ENCODE results near the gene CDHR5. TPM values are rescaled to one million over a fixed set of nuclear protein-coding genes. Genes with fewer than 3 reads are reported as not detected.

CDHR5 gene
- total RNA-seq, 1 donor from 2014 or later, result 0.92 TPM

GRCh38 chr11:640021-640706, 15.4 kb upstream of the CDHR5 start:
- H3K36me3 ChIP-seq (ENCODE audit: control insufficient read depth, insufficient read depth, low read length), result no peaks in the 10 kb centered on the region
- TF ChIP-seq CTCF (IDR thresholded peaks at IDR 0.05; ENCODE audit: insufficient read depth, low read length, poor library complexity, severe bottlenecking), result no peak
- no peak for DNase-seq (ENCODE audit: low read depth)
- no peak overlapping the region for H3K4me3 ChIP-seq (ENCODE audit: low read depth, low read length)
- H3K27me3 ChIP-seq (ENCODE audit: control insufficient read depth, insufficient read depth, low read length), result peaks cover 53% of the 10 kb centered on the region

- Histone ChIP-seq H3K36me3 (ENCODE audit: control insufficient read depth, insufficient read depth, low read length) (no peaks in the 10 kb centered on the region), H3K4me3 (ENCODE audit: low read depth, low read length) (no peak overlapping the region), H3K27me3 (ENCODE audit: control insufficient read depth, insufficient read depth, low read length) (peaks cover 53% of the 10 kb centered on the region)
- no peak for TF ChIP-seq CTCF (IDR thresholded peaks at IDR 0.05; ENCODE audit: insufficient read depth, low read length, poor library complexity, severe bottlenecking)
- no peak for DNase-seq (ENCODE audit: low read depth)
Observed at GRCh38 chr11:639332-639955, 14.7 kb upstream of the CDHR5 start.

GRCh38 chr11:638631-639331, 14.0 kb upstream of the CDHR5 start:
- no peak overlapping the region for H3K4me3 ChIP-seq (ENCODE audit: low read depth, low read length)
- no peaks in the 10 kb centered on the region for H3K36me3 ChIP-seq (ENCODE audit: control insufficient read depth, insufficient read depth, low read length)
- no peak for TF ChIP-seq CTCF (IDR thresholded peaks at IDR 0.05; ENCODE audit: insufficient read depth, low read length, poor library complexity, severe bottlenecking)
- DNase-seq (ENCODE audit: low read depth), result no peak
- H3K27me3 ChIP-seq (ENCODE audit: control insufficient read depth, insufficient read depth, low read length), result peaks cover 53% of the 10 kb centered on the region

- peaks cover 53% of the 10 kb centered on the region for H3K27me3 ChIP-seq (ENCODE audit: control insufficient read depth, insufficient read depth, low read length)
- DNase-seq (ENCODE audit: low read depth), result no peak
- peak; percentile 6 for TF ChIP-seq CTCF (IDR thresholded peaks at IDR 0.05; ENCODE audit: insufficient read depth, low read length, poor library complexity, severe bottlenecking)
- H3K4me3 ChIP-seq (ENCODE audit: low read depth, low read length), result no peak overlapping the region
- no peaks in the 10 kb centered on the region for H3K36me3 ChIP-seq (ENCODE audit: control insufficient read depth, insufficient read depth, low read length)
Observed at GRCh38 chr11:637593-638521, 13.1 kb upstream of the CDHR5 start.

- no peak for DNase-seq (ENCODE audit: low read depth)
- no peak for TF ChIP-seq CTCF (IDR thresholded peaks at IDR 0.05; ENCODE audit: insufficient read depth, low read length, poor library complexity, severe bottlenecking)
- Histone ChIP-seq H3K36me3 (ENCODE audit: control insufficient read depth, insufficient read depth, low read length) (no peaks in the 10 kb centered on the region), H3K4me3 (ENCODE audit: low read depth, low read length) (no peak overlapping the region), H3K27me3 (ENCODE audit: control insufficient read depth, insufficient read depth, low read length) (peaks cover 53% of the 10 kb centered on the region)
Observed at GRCh38 chr11:637333-637592, 12.5 kb upstream of the CDHR5 start.

Measured in kidney epithelial cell (primary cell).